Activated CD8-positive, alpha-beta memory T cell treated with anti-CD3 and anti-CD28 coated beads for 24 hours (primary cell): ENCODE data around the gene MRPL1.
"Not testable (repeated sequence)": the region's sequence is repeated elsewhere in the genome, so short reads cannot be mapped to it uniquely, and the experiment has no call there.

Experiments used
- DNase-seq: peaks from one replicate; pipeline ENCODE4 v3.0.0-alpha.2; 2020

MRPL1 gene

DNA sequence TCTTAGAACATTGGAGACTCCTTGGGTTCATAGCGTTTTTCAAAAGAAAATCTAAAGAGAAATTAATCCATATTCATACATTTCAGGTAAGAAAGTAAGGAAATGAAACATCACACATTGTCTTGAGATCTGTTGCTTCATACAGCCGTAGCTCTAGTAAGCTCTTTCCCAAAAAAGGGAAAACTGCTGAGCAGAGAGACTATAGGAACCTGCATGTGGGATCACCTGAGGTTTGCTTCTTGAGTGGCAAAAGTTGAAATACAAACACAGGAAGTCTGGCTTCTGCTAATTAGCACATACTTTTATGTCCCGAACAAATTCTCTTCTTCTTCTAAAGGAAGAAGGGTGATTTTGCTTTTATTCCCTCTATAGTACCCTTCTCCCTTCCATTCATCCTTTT is 57.7 kb downstream of the MRPL1 start:
- no peak for DNase-seq

DNA sequence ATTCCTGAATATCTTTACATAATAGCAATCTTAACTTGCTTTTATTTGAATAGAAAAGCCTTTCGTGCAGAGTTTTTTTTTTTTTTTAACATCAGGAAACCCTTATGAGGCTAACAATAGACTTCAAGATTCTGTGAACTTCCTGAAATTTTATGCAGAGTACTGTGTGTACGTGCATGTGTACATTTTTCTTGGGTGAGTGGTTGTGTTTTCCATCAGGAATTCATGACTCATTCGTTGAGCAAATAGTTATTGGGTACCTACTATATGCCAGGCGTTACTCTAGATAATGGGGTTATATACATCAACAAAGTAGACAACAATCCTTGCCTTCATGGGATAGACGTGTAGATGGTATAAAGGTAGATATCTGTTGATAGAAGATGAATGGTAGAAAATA is 59.1 kb downstream of the MRPL1 start:
- no peak for DNase-seq

DNA sequence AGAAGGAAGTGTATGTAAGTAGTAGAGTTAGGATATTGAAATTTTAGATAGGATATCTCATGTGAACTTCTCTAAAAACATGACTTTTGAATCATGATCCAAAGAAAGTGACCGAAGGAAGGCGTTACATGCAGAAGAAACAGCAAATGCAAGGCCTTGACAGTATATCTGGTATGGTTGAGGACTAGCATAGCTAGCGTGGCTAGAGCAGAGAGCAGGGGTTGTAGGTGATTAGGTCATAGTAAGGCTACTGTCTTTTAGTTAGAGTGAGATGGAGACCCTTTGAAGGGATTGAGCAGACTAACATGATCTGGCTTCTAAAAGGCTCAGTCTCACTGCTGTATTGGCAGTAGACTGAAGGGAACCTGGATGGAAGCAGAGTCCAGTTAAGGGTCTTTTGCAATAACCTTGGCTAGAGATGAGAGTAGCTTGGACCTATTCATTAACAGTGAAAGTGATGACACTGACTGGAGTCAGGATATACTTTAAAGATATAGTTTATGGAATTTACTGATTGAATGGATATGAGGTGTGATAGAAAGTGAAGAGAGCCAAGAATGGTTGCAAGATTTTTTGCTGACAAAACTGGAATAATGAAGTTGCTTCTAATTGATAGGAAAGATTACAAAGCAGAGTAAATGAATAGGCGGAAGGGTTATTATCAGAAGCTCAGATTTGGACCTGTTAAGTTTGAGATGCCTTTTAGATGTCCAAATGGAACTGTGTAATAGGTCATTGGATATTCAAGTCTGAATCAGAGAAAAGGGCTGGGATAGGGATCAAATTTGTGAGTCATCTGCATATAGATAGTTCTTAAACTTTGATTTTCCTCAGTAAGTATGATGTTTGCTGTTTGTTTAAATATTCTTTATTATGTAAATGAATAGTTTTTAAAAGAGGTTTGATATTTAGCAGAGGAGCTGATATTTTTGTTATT is 59.8 kb downstream of the MRPL1 start:
- DNase-seq, result no peak

DNA sequence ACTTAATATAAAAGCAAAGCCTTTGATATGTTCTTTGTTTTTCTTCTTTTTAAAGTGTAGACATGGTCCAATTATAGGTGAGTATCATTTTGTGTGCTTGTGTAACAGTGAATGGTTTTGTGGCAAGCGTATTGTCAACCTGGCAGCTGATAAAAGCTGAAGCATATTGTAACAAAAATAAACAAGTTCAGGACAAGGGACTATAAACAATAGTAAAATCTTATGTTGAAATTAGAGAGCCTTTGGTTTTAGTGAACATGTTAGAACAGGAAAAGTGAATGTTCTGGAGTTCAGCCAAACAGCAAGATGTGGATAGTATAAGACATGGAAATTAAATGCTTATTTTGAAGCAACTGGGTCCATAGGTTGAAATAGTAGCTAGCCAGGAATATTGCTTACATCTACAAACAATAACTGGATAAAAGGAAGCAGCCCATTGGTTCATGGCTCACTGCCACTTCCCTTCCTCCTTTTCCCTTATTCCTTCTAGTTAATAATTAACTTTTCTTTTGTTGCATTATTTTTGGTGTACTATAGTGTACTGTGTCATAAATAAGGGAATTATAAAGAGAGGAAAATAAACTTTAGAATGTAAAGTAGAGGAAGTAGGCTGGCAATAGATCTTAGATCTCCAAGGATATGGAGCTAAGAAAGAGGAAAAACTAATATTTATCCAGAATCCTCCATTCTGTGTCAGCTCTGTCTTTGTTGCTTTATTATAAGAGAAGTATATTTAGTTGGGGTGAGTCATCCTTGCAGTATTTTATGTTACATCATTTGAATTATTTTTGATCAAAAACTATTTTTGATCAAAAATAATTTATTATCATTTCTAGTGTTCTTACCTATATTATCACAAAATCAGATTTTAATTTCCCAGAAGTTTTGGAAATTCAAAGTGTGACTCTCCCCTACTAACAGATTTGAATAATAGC is 65.6 kb downstream of the MRPL1 start:
- DNase-seq, result no peak

DNA sequence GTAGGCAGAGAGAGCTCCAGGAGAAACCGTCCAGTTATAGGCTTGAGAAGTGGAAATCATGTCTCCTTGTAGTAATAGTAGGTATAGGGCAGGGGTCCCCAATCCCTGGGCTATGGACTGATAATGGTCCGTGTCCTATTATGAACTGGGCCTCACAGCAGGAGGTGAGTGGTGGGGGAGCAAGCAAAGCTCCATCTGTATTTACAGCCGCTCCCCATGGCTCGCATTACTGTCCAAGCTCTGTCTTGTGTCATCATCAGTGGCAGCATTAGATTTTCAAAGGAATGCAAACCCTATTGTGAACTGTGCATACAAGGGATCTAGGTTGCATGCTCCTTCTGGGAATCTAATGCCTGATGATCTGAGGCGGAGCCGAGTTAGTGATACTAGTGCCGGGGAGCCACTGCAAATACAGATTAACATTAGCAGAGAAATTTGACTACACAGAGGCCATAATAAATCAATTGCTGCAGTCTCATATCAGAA is 67.6 kb downstream of the MRPL1 start:
- no peak for DNase-seq

DNA sequence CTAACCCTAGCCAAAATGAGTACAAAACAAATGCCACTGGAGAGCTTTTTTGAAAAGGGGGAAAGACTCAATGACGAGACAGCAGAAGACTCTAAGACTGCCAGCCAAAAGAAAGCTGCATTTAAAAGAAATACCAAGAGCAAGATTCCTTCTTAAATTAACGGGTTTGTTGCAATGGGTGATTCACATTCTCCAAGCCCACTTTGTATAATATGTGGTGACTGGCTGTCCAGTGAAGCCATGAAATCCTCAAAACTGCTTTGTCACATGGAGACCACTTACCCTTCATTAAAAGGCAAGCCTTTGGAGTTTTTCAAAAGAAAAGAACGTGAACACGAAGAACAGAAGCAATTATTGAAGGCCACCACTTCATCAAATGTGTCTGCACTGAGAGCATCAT is 68.2 kb downstream of the MRPL1 start:
- DNase-seq, result no peak

DNA sequence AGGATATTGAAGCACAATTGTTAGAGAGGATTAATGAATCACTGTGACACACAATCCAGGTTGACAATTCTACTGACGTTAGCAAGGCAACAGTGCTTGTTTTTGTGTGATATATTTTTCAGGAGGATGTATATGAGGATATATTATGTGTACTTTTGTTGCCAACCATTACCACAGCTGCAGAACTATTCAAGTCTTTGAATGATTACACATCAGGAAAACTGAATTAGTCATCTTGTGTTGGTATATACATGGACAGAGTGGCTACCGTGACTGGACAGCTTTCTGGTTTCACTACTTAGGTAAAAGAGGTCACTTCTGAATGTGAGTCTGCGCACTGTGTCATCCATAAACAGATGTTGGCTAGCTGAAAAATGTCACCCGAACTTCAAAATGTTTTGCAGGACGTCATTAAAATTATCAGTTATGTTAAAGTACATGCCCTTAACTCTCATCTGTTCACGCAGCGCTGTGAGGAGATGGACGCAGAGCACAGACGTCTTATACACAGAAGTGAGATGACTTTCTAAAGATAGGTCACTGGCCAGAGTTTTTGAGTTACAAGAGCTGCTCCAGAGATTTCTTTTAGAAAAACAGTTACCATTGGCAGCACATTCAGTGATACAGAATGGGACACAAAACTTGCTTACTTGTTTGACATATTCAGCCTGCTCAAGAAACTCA is 69.0 kb downstream of the MRPL1 start:
- no peak for DNase-seq

DNA sequence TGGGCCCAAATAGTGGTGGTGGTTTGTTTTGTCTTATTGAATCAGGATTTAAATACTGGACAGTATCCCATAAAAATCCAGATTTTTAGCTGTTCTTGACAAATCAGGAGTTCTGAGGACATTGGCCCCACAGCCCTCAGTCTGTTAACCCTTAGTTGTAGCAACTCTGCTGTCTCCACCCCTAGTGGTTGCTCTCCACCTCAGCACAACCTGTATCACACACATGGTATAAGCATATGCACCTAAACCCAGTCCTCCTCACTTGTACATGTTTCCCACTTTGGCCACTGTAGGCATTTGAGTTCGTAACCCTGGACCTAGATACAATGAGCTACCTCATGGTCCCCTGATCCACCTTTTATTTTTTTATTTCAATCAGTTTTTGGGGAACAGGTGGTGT is 75.9 kb downstream of the MRPL1 start:
- DNase-seq, result no peak

DNA sequence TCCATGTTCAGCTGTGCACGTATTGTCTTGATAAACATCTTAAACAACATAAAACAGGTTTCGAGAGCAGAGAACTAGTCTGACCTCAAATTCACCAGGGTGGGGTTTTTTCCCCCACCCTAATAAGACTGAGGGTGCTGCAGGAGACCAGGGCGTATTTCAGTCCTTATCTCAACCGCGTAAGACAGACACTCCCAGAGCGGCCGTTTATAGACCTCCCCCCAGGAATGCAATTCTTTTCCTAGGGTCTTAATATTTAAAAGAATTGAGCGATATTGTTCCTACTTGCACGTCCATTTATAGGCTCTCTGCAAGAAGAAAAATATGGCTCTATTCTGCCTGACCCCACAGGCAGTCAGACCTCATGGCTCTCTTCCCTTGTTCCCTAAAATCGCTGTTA is 83.3 kb downstream of the MRPL1 start:
- DNase-seq, result not testable (repeated sequence)

DNA sequence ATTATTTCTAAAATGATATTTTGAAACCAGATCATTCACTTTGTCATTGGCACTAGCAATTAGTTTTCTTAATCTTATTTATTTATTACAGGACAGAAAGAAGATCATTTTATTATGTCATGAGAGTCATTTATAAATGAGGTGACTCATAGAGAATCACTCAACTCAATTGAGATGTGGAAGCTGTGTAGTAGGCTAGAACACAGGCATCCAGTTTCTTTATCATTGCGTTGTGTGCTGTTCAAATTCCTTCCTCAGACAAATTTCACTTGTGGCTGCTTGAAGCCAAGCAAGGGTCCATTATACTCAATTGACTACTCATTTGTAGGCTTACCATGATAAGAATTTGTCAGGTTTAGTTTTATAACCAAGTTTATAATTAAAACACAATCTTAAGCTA is 87.6 kb downstream of the MRPL1 start:
- no peak for DNase-seq

DNA sequence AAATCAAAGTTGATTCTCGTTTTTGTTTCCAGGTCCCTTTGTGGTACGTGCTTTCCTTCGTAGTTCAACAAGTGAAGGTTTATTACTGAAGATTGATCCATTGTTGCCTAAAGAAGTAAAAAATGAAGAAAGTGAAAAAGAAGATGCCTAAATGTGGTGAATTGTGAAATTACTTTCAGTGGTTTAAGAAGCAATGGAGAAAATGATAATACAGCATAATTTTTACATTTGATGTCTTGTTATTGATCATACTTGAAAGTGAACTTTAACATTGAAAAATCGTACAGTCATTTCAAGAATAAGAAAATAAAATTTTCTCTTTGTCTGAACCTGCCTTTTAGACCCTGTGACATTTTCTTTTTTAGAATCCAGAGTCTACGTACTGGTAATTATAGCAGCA is 89.8 kb downstream of the MRPL1 start:
- DNase-seq, result no peak

DNA sequence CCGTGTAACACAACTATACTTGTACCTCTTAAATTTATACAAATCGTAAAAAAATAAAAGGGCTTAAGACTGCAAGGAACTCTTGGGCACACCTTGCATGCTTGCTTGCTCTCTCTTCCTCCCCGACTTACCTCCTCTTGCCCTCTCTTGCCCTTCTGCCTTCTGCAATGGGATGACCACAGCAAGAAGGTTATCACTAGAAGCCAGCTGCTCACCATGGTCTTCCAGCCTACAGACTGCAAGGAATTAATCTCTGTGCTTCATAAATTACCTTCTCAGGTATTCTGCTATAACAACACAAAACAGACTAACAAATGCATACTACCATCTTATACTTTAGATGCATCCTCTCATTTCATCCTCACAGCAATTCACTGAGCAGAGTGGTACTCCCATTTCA is 92.1 kb downstream of the MRPL1 start:
- DNase-seq, result no peak

DNA sequence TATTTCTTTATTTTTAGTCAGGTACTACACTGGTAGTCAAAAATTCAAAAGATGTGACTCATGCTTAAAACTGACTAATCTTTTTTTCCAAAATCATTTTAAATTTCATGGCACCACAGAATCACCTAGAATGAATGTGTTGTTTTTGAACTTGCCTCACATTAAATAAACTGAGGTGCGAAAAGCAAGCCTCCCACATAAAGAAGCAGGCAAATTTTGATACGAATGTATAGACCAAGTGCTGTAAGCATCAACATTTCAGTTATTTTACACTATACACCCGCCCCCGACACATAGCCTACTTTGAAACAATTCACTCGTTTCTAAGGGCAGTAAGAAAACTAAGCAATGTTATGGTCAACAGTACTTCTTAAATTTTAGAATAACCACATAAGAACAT is 94.3 kb downstream of the MRPL1 start:
- no peak for DNase-seq

DNA sequence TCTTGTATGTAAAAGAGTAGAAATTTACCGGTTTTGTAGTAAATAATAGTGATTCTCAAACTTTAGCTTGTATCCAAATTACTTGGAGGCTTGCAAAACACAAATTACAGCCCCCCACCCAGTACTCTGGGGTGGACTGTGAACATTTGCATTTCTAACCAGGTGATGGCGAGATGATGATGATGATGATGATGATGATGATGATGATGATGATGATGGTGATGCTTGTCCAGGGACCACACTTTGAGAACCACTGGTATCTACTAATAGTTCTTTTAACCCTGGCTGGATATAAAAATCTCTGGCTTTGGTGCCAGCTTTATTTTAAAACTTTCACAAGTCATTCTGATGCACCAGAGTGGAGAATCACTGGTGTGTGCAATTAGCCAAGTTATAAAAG is 96.3 kb downstream of the MRPL1 start:
- DNase-seq, result no peak

DNA sequence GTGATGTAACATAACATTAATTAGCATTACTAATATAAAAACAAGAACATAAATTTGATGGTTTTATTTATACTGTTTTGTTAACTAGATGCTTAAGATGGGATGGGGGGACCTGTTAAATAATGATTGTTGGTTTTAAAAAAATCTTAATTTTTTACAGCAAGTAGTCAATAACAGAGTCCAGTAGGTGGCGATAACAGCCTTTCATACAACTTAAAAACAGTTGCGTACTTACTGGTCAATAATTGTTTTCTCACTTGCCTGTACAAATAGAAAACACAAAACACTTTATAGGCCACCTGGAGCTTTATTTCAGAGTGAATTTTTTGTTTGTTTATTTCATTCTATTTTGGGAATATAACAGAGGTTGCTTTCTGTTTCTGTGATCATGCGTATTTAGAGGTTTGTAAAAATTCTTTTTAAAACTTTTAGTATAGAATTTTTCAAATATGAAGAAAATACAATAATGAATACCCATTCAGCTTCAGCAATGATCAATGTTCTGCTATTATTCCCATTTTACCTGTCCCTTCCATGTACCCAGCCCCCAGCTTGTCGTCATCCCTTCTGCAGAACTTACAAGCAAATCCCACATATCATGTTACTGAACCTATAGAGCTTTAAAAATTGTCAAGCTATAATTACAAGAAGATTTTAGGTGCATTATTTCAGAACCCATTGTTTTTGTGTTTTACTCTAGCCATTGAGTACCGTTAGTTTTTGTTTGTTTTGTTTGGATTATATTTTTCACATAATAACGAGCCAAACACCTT is 97.1 kb downstream of the MRPL1 start:
- DNase-seq, result no peak

DNA sequence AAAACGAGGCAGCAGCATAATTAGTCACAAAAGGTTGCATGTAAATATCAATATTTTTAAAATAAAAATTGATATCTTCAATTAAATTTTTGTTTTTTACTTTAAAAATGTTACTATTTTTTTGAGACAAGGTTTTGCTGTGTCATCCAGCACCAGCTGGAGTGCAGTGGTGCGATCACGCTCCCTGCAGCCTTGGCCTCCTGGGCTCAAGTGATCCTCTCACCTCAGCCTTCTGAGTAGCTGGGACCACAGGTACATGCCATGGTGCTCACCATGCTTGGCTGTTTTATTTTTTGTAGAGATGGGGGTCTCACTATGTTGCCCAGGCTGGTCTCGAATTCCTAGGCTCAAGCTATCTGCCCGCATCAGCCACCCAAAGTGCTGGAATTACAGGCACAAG is 97.7 kb downstream of the MRPL1 start:
- DNase-seq, result no peak

DNA sequence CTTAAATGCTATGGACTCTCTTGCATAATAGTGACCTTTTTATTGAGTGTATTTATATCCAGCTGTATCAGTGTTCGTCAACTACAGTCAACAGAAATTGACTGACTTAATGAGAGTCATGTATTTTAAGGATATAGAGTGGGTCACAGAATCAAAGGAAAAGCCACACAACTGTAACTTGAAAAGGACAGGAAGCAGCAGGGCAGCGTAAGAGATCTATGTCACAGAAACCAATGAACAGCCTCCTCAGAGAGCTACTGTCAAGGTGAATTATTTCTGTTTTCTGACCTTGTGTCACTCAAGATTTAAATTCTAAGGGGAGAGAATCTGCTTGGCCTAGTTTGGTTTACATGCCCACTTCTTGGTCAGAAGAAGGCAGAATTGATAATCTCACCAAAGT is 100.4 kb downstream of the MRPL1 start:
- no peak for DNase-seq

DNA sequence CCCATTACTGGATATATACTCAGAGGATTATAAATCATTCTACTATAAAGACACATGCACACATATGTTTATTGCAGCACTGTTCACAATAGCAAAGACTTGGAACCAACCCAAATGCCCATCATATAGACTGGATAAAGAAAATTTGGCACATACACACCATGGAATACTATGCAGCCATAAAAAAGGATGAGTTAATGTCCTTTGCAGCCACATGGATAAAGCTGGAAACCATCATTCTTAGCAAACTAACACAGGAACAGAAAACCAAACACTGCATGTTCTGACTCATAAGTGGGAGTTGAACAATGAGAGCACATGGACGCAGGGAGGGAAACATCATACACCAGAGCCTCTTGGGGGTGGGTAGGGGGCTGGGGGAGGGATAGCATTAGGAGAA is 111.0 kb downstream of the MRPL1 start:
- not testable (repeated sequence) for DNase-seq

DNA sequence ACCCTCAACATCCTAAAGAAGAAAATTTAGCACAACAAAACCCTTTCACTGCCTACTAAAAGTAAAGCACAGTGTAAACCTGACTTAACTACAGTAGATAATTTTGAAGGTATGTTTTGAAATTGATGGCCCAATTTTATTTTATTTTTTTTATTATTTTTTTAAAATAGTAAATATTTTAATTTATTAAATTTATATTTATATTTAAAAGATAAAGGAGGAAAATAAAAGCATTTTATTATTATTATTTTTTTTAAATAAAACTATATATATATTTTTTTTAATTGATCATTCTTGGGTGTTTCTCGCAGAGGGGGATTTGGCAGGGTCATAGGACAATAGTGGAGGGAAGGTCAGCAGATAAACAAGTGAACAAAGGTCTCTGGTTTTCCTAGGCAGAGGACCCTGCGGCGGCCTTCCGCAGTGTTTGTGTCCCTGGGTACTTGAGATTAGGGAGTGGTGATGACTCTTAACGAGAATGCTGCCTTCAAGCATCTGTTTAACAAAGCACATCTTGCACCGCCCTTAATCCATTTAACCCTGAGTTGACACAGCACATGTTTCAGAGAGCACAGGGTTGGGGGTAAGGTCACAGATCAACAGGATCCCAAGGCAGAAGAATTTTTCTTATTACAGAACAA is 120.4 kb downstream of the MRPL1 start:
- not testable (repeated sequence) for DNase-seq

DNA sequence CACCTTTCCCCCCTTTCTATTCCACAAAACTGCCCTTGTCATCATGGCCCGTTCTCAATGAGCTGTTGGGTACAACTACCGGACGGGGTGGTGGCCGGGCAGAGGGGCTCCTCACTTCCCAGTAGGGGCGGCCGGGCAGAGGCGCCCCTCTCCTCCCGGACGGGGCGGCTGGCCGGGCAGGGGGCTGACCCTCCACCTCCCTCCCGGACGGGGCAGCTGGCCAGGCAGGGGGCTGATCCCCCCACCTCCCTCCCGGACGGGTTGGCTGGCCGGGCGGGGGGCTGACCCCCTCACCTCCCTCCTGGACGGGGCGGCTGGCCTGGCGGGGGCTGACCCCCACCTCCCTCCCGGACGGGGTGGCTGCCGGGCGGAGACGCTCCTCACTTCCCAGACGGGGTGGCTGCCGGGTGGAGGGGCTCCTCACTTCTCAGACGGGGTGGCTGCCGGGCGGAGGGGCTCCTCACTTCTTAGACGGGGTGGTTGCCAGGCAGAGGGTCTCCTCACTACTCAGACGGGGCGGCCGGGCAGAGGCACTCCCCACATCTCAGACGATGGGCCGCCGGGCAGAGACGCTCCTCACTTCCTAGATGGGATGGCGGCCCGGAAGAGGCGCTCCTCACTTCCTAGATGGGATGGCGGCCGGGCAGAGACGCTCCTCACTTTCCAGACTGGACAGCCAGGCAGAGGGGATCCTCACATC is 121.1 kb downstream of the MRPL1 start:
- not testable (repeated sequence) for DNase-seq

DNA sequence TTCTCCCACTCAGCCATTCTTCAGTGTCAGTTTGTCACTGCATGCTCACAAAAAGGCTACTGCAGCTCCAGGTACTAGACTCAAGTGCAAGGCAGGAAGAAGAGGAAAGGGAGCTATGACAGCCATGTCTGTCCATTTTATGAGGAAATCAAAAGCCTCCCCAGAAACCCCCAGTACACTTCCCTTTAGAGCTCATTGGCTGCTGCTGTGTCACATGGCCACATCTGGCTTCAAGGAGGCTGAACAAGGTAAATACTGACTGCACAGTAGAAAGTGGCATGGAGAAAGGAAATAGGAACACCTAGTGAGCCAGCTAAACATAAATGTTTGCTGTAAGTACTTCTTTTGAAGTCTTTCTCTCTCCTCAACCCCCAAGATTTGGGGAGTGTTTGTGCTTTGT is 127.3 kb downstream of the MRPL1 start:
- no peak for DNase-seq
